Airway epithelial cell (primary cell): Measurements from ENCODE around the gene ZDHHC21. TPM values are rescaled to one million over a fixed set of nuclear protein-coding genes. Genes with fewer than 3 reads are reported as not detected.

Experiments used
- total RNA-seq: library from RNA; depleted of rRNA; stranded (reverse); fragments of >200 nt; gene quantifications from 2 replicates; pipeline ENCODE4 v1.2.3, GENCODE V29; 2015

Gene ZDHHC21, protein sequence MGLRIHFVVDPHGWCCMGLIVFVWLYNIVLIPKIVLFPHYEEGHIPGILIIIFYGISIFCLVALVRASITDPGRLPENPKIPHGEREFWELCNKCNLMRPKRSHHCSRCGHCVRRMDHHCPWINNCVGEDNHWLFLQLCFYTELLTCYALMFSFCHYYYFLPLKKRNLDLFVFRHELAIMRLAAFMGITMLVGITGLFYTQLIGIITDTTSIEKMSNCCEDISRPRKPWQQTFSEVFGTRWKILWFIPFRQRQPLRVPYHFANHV
- 3.8 and 5.2 TPM in 2 replicates for total RNA-seq

DNA sequence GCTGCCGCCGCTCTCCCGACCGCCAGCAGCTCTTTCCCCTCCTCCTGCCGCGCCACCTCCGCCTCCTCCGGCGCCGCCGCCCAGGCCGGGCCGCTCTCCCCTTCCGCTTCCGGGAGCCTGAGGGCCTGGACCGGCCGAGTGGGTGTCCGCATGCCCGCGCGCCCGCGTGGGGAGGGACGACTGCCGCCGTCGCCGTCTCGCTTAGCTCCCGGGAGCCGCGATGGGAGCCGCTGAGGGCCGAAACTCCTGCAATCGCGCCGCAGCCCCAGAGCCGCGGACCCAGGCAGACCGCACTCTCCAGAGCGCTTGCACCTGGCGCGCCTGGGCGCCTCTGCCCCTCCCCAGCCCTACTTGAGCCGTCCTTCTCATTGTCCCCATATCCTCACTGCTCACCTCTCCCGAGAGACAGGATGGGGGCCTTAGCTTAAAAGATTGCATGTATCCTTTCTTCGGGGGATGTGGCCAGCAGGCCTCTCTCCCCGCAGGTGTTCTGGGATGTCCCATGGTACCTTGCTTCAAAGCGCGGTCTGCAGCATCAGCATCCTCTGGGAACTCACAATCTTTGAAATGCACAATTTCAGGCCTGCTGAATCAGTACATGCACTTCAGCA, at the start of gene ZDHHC21:
Gene ZDHHC21, minus strand, starts transcription at position 182 of the 611 bp plus-strand sequence. CDS start 19,092 bp downstream, outside the sequence.

DNA sequence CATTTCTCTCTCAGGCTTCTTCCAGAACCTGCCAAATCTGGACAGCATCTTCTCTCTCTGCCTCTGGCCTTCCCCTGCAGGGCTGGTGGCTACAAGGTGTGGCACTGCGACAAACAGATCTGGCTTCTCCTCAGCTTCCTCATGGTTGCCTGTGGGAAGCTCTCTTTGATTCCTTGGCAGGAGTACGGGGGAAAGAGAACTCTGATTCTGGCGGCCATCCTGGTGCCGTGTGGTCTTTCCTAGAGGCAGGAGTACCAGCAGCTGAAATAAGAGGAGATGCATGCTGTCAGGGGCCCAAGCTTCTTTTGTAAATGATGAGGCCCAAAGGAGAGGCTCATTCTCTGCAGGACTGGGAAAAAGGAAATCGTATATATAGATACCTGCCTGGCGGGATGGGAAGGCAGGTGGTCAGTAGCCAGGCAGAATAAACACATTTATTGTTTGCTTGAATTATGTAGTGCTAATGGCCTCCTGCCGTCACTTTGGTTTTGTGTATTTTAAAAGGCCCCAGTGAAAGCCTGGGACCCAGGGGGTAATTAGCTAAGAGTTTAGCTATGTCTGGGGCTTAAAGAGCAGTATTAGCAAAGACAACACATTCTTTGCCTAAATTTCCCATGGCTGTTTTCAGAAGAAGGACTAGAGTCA, 29.3 kb upstream of the ZDHHC21 start, which contains the start of gene CER1:
Gene CER1, minus strand, starts transcription at position 343 of the 645 bp plus-strand sequence. Its CDS starts 61 bp downstream, at position 282.

Other genes with a start within 250 kb of the ZDHHC21 start
- gene CER1, start 29.3 kb upstream of the ZDHHC21 start, total RNA-seq, result not detected in 2 replicates
- 0.05 and 0.42 TPM in 2 replicates for gene FREM1, start 217.0 kb upstream of the ZDHHC21 start, total RNA-seq